NCI-H2227 treated with DMSO at 0.1 percent for 48 hours (cell line): ENCODE data around the gene COL18A1.
A peak's percentile ranks its signal among the peaks of the same experiment; 100 is the strongest.
"Not testable (repeated sequence)": the region's sequence is repeated elsewhere in the genome, so short reads cannot be mapped to it uniquely, and the experiment has no call there.

ENCODE experiments used
- DNase-seq: peaks from one replicate; lab custom pipeline; 2025; lab: John Stamatoyannopoulos, UW

Gene COL18A1

DNA sequence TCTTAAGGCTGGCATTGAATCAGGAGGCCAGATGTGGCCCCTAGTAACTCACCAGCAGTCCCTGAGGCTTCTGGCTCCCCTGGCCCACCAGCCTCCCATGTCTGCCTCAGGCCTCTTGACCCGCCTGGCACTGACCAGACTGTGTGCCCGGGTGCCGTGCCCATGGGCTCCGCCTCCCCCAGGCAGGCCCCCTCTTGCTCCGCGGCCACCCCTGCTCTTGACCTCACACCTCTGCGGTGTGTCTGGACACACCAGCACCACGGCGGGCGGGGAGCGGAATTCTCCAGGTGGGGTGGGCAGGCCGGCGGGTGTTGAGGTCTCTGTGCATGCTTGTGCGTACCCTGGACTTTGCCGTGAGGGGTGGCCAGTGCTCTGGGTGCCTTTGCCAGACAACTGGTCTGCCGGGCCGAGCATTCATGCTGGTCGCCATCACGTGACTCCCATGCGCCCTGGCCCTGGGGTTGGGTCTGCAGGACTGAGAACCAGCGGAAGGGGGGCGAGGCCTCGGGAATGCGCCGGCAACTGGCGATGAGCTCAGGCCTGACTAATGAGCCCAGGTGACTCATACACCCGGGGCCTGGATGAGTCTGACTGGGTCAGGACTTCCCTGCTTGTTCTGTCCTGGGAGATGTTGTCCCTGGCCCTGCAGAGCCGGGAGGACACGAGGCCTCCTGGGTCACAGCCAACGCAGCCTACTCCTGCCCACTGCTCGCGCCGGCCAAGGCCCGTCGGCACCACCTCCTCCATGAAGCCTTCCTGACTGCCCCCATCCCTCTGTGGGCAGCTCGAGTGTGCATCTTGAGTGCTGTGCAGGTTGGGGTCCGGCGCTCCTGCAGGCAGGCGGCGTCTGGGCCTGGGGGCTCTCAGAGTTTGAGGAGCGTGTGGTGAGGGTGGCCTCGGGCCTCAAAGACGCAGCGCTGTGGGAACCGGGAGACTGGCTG lies 22.6 kb downstream of the COL18A1 start:
- no peak for DNase-seq

DNA sequence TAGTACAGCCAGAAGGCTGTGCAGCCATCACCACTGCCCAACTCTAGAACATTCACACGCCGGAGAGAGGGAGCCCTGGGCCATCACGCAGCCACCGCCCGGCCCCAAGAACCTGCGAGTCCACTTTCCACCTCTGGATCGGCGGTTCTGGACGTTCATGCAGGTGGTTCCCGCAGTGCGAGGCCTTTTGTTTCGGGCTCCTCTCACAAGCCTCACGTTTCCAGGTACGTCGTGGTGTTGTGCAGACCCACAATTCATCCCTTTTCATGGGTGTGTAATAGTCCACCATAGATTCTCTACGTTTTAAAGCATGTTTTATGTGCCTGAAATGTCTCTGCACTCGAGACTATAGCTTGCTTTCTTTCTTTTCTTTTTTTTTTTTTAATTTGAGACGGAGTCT lies 23.6 kb downstream of the COL18A1 start:
- DNase-seq = no peak

DNA sequence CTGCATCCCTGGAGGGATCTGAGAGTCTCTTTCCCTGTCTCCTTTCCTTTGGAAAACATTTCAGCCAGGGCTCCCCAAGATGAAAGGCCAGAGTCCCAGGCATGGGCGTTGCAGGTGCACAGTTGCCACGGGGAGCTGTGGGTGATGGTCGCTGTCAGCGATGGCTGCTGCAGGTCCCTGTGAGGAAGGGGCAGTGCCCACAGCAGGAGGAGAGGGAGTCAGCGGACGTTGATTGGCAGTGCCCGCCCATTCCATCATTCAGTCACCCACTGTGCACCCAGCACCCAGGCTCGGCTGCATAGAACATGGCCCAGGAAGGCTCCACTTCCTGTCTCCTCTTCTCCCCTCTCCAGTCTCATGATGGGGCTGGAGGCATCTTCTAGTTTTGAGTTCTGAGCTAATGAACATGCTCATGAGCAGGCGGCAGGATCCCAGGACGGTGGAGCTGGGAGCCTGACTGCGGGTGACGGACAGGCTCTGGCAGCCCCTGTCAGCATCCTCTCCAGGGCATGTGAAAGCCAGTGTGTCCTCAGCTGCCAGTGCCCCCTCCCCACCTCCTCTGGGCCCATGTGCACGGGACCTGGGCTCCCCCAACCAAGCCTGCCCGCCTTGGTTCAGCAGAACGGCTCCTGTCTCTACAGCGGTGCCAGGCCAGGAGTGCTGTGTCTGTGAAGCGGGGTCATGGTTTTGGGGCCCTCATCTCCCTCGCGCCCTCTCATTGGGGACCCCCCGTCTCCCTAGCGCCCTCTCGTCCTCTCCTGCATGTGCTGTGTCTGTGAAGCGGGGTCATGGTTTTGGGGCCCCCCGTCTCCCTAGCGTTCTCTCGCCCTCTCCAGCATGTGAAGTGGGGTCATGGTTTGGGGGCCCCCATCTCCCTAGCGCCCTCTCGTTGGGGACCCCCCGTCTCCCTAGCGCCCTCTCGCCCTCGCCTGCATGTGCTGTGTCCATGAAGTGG lies 24.5 kb downstream of the COL18A1 start:
- no peak for DNase-seq

DNA sequence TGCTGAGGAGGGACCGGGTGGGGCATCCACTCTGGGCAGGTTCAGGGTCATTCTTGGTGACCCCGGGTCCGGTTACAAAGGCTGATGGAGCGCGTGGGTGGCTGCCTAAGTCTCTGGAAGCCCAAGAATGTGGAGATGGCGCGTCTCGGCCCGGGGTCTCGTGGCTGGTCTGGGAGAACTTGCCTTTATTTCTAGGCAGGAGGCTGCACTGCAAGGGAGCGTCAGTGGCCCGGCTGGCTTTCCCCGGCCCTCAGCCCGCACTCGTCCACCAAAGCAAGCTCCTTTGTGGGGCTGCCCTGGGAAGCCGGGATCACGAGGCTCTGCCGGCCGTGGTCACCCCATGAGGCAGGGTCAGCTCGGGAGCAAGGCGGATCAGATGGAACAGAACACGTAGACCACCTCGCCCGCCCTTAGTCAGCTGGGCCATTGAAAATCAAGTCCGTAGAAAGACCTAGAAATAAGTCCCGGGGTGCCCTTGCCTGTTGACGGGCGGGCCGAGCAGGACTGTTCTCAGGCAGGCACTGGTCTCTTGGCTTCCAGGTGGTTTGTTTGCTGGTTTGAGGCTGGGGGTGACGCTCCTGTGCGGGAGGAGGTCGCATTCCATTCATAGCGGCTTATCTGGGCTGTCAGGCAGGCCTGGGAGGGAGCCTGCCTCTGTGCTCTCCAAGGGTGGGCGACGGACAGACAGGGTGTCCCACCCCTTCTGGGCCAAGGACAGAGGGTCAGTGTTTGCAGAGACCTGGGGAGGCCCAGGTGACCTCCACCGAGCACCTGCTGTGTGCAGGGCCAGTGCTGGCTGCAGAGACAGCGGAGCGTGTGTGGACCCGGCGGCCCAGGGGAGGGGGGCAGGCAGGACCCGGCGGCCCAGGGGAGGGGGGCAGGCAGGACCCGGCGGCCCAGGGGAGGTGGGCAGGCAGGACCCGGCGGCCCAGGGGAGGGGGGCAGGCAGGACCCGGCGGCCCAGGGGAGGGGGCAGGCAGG lies 25.8 kb downstream of the COL18A1 start:
- no peak for DNase-seq

- DNase-seq = no peak
Measured at GRCh38 chr21:45431781-45432572, 27.0 kb downstream of the COL18A1 start.

- no peak for DNase-seq
Measured at GRCh38 chr21:45432575-45433255, 27.8 kb downstream of the COL18A1 start.

- no peak for DNase-seq
Measured at GRCh38 chr21:45433301-45433700, 28.3 kb downstream of the COL18A1 start.

GRCh38 chr21:45433911-45434644 lies 29.1 kb downstream of the COL18A1 start:
- DNase-seq = no peak

DNA sequence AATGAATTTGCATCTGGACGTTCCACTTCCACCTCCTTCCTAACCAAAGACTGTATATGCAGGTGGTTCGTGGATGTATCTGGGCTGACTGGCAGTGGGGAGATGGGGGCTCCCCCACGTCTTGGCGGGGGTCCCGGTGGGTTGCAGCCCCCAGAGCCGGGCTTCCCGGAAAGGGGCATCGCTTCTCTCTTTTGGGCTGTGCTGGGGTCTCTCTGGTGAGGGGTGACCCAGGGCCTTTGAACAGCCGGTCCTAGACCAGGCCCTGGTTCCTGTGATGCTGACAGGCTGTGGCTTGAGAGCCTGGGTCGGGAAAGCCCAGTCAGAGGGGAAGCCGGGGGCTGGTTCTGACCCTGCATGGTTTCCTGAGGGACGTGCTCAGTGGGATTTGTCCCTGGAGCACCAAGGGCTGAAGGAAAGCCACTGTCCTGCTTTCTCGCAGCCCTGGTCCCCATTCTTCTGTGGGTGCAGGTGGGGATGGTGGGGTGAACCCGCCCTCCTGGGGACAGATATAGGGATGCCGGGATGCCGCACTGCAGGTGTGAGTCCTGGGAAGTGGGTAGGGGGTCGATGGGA lies 29.8 kb downstream of the COL18A1 start:
- no peak for DNase-seq

DNA sequence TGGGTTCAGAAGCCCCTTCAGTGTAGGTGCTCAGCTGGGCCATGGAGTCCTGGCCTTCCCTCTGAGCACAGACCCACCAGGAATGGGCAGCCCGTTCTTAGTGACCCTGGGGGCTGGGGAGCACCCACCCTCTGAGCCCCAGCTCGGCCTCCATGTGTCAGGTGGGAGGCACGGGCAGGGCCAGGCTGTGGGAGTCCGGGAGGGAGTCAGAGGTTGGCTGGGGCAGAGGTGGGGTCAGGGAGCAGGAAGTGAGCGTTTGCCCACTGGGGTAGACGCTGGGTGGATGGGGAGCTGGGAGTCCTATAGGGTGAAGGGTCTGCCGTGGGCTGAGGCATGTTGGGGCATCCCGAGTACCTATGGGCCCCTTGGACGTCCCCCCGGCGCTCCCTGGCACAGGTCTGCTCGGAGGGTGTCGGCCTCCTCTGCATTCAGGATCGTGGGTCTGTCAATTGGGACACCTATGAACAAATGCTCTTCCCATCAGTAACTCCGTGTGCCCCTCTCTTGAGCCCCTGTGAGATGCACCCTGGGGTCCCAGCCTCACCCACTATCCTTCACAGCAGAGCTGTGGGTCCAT lies 30.5 kb downstream of the COL18A1 start:
- no peak for DNase-seq

GRCh38 chr21:45436351-45437065 lies 31.5 kb downstream of the COL18A1 start:
- DNase-seq = no peak

DNA sequence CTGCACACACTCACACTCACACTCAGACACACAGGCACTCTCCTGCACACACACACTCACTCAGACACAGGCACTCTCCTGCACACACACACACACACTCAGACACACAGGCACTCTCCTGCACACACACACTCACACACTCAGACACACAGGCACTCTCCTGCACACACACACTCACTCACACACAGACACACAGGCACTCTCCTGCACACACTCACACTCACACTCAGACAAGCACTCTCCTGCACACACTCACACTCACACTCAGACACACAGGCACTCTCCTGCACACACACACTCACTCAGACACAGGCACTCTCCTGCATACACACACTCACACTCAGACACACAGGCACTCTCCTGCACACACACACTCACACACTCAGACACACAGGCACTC lies 32.9 kb downstream of the COL18A1 start:
- not testable (repeated sequence) for DNase-seq

GRCh38 chr21:45438391-45439145 lies 33.6 kb downstream of the COL18A1 start:
- no peak for DNase-seq

DNA sequence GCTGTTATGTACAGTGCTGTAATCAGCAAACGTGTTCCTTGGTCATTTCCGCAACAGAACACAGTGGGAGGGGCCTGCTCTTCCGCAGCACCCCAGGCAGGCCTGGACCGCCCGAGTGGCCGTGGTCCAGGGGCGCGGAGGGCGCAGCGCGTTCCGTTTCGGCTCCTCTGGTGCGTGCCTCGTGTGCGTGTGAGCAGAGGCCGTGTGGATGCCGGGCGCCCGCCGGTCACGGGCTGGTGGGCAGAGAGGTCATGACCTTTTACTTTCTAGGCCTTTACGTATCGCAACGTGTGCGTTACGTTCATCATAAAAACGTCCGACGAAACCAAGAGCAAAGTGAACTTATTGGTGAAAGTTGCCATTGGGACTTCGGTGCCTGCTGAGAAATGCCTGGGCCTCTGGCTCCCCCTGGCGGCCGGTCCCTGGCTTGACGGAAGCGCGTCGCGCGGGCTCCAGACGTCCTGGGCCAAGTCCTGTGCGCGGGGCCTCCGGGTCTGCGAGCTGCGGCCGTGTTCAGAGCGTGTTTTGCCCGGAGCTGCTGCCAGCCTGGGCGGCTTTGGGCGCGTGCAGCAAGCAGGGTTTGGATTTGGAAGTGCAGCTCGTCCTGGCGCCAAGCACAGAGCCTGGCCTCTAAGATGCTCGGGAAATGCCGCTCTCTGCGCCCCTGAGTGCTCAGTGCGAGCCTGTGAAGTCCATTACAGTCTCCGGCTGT lies 34.4 kb downstream of the COL18A1 start:
- DNase-seq = peak; percentile 59

DNA sequence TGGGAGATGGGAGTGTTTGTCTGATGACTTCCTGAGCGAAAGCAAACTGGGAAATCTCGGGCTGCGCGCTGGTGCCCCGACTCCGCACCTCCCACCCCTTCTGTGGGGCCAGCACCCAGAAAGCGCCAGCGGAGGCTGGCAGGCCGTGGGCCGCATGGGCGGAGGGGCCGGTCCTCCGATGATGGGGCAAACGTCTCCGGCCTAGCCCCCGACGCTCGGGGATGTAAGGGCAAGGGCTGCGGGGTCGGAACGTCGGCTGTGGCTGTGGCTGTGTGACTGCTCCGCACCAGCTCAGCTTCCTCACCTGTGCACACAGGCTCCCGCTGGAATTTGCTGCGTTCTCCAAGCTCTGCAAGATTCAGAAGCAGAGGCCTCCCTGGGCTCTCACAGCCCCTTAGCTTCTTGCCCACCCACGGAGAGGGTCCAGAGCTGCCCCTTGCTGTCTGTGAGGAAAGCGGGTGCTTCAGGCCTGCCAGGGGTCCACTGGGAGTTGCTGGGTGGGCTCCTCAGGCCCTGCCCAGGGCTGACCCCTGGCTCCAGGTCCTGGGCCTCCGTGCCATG lies 35.0 kb downstream of the COL18A1 start:
- DNase-seq = no peak

DNA sequence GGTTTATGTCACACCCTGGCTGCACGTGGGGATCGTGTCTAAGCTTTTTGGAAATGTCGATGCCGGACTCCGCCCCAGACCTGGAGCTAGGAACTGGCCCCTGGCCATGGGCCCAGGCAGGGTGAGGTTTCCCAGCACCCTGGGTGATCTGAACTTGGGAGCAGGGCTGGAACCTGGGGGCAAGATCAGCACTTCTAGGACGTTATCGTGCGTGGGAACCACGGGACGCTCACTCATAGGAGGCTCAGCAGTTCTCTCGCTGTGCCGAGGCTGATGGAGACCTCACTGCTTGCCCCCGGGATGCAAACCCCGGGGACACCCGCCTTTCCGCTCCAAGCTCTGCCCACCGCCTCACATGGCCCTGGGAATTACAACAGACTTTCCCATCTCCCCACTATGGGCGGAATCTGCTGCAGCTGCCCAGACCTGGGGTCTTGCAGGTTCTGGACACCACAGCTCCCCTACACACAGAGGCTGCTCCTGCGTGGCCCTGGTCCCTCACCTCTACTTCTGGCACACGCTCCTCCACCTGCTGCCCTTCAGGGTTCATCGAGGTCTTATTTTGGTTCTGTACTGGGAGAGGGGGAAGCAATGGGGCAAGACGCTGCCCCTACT lies 35.9 kb downstream of the COL18A1 start:
- DNase-seq = no peak
